Activated T-cell treated with anti-CD3 and anti-CD28 coated beads for 48 hours (primary cell): ENCODE results near the gene CIC.
A peak's percentile ranks its signal among the peaks of the same experiment; 100 is the strongest.

Experiments used
- DNase-seq: peaks from one replicate; pipeline ENCODE4 v3.0.0-alpha.2; 2020; ENCODE audit warnings: low read depth

Gene CIC

DNA sequence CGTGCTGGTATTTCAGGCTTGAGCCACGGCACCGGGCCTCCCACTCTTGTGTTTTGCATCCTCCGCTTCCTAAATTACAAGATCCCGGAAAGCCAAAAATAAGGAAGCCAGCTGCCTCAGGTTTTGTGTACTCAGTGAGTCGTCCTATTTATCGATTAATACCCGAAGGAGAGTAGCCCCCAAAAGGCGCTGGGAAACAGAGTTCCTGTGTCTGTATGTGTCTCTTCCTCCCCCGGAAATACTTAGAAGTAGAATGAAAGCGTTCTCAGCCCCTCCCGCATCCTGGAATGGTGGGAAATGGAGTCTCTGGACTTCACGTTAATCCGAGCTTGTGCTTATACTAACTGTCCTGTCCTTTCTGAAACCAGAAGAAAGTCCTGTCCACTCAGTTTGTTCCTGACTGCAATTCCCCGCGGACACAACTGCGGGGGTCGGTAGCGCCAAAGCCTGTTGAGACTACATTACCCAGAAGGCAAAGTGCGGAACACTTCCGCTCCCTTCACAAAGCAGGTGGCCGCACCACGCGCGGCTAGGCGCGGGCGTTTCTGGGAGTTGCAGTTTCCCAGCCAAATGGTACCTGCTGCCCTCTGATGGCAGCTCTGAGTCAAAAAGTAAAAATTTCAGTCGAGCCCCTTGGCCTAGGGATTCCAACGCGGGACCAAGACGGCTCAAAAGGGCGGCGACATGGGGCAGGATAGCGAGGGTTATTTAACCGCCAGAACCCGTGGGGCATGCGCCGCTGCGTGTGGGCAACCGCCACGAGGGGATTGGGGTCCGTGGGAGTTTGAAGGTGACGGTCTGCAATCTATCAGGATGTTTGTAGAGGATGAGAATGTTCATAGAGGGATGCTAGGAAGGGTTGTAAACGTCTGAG is 24.5 kb upstream of the CIC start:
- peak; percentile 88 for DNase-seq

DNA sequence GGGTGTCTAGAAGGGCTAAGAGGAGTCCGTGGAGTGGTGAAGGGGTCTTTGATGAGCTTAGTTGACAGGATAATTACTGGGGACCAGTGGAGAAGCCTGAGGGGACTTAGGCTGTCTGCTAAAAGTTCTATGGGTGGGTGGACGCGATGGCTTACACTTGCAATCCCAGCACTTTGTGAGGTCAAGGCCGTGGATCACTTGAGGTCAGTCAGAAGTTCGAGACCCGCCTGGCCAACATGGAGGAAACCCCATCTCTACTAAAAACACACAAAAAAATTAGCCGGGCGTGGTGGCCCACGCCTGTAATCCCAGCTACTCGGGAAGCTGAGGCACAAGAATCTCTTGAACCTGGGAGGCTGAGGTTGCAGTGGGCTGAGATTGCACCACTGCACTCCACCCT is 23.8 kb upstream of the CIC start:
- no peak for DNase-seq

DNA sequence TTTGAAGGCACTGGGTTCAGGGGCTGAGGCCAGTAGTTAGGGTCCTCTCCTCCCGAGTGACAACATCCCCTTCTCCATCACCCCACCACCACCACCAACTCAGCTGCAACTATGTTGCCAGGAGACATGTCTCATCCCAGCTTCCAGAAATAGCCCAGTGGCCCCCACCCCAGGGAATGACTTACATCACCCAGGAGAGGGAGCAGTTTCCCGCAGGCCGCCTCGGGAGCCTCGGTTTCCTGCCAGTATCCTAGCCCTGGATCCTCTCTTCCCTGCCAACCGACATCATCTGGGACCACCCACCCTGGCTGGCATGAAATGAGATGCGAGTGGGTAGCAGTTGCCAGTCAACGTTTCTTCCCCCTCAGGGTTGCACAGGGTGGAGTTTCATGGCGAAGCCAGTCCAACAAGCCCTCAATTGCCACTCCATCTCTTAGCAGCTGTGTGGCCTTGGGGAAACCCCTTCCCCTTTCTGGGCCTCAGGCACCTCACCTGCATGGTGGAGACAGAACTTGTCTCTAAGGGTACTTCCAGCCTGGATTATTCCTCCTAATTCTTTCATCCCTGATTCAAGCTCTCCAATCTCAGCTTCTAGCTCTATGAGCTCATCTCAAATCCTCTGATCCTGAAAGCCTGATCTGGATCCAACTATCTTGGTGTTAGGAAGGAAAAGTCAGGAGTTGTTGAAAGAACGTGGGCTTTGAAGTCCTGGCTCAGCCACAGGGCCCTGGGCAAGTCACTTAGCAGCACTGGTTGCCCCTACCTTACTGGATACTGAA is 22.7 kb upstream of the CIC start:
- no peak for DNase-seq

DNA sequence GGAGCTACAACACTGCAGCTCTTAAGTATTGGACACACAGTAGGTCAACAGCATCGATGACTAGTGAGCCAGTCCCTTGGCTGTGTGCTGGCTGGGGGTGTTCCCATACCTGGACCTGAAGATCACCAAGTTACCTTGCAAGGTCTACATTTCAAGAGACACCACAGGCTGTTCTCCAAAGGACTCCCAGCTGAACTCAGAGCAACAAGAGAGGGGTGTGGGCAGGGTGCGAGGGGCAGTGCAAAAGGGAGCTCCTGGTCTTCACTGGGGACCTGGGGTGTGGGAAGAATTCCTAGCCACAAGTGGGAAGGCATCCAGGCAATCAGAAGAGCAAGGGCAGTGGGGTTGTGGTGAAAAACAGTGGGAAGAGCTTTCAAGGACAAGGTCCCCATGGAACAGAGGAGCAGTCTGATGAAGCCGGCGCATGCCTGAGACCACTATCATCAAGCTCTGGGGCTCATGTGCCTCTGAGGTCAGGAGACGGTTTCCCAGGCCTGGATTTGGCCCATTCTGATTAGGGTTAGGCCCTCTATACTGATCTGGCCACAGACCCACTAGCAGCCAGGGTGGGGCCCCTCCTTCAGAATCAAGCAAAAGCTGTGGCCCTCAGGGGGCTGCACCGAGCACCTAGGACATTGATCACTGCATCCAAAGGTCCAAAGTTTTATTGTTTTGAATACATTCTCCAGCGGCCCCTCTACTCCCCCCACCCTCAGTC is 22.0 kb upstream of the CIC start:
- DNase-seq = no peak

DNA sequence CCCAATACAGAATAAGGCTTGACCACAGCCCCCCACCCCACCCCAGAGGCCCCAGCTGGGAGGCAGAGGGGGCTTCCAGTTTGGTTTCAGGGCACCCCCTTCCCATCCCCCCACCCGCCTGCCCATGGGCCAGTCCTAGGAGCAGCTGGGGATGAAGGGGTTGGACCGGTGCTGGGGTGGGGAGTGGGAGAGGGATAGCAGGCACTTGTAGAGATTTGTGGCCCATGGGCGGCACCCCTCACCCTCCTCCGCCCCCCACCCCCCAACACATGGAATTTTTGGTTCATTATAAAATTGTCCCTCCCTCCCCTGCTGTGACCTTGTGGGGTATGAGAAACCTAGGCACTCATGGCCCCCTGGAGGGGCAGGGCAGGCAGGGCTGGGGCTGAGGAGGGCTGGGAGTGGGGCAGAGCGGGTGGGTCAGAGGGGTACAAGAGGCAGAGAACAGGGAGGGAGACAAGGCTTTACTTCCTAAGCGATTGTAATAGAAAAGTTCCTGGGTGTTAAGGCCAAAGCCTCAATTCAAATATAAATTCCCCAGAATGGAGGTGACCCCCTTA is 21.3 kb upstream of the CIC start:
- DNase-seq = no peak

DNA sequence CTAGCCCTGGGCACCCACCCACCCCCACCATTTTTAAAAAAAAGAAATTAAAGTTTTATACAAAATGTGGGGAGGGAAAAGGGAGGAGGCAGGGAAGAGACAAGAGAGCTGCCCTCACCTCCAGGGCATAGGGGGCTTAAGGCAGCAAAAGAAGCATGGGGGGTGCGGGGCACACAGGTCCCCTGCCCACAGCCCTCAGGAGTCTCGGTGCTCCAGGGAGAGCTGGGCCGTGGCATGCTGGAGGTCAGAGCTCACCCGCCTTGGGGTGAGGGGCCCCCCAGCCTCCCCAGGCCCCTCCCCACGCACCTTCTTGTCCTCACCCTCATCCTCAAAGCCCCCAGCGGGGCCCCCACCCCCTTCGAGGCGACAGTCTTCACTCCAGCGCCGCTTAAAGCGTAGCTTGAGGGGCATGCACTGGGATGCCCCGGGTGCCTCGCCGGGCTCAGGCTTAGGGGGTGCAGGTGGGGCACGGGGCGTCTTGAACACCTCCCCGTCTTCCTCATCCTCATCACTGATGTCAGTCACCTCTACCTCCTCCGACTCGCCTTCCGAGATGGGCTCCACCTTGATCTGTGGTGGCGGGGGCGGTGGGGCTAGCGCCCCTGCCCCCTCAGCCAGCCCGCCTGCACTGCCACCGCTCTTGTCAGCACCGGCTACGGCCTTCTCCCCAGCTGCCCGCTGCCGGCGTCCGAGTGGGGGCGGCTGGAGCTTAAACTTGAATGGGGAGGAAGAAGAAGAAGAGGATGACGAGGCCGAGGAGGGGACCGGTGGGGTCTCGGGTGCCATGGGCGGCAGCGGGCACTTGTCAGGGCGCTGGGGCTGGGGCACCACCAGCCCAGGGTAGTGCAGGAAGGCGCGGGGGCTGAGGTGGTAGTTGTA is 20.5 kb upstream of the CIC start:
- DNase-seq = no peak

DNA sequence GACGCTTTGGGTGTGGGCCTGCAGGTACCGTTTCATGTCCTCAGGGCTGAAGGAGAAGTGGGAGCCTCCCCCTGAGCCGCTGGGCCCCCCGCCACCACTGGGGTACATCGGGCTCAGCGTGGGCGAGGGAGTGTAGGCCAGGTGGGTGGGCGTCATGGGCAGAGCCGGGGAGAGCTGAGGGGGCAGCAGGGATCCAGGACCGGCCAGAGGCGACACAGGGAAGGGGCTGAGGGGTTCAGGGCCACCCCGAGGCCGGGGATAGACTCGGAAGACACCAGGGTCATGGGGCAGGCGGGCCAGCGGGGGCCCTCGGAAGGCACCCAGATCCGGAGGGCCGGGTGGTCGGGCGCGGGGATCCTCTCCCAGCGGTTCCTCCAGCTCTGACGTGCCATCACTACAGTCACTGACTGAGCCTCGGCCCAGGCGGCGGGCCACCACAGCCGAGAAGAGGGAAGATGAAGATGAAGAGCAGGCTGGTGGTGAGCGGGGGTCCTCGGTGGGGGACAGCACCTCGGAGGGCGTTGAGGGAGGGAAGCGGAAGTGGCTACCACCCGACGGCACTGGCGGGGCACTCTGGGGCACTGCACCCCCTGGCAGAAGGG is 19.8 kb upstream of the CIC start:
- DNase-seq = no peak

DNA sequence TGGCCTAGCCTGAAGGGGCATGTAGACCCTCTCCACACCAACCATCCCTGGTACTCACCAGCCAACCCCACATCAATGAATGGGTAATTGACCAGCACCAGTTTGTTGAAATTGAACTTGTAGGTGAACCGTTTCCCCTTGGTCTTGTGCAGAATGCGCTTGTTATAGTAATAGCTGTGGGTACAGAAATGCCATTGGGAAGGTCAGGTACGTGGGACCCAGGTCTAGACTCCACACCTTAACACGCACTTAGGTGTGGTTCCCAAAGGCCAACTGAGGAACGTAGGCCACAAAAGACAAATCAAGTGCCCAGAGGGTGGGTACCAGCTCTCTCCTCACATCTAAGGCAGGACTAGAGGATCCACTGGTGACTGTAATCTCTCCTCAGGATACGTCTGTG is 19.3 kb upstream of the CIC start:
- DNase-seq = no peak

DNA sequence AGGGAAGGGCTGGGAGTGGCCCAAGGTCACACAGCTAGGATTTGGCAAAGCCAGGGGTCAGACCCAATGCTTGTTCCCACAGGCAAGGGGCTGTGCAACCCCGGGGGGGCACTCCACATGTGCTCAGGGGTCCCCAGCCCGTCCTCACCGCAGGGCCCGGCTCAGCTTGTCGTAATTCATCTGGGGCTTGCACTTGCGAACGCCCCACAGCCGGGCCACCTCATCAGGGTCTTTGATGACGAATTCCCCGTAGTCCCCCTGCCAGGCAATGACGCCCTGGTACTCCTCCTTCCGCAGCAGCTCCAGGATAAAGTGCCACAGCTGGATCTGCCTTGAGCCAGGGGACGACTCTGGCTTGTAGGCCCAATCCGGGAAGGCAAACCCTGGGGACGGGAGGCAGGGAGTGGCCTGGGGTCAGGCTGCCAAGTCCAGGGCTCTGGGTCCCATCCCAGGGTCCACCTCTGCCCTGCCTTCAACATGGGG is 18.8 kb upstream of the CIC start:
- DNase-seq = no peak

DNA sequence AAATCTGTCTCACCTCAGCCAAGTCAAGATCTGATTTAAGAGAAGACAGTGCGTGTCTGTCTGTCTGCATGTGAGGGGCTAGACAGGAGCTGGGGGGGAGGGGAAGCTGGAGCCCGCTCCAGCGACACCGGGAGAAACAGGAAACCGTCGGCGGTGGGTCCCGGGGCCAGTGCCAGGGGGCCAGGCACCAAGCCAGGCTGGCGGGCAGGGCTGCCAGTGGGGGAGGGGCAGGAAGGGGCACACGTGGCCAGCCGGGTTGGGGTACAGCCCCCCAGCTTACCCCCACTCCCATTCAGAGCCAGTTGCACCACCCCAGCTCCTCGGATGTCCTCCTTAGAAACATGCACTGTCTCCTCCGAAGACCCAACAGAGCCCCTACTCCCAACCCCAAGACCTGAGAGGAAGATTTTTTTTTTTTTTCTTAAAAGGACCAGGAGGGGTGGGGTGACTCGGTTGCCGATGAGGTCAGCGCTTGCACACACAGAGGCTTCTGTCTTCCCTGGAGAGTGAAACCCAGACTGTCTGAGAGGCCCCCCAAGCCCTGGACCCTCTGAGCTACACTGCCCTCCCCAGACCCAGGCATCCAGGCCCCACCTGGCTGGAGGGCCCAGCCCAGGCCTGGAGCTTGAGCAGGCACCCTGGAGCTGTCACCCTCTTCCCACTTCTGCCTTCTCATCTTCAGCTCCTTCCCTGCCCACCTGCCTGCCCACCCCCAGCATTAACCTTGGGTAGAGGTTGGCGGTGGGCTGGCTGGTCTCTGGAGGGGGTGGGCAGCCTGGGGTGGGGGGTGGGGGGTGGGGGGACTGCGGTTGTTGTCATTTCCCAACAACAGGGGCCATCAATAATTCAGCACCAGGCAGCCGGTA is 18.2 kb upstream of the CIC start:
- no peak for DNase-seq

DNA sequence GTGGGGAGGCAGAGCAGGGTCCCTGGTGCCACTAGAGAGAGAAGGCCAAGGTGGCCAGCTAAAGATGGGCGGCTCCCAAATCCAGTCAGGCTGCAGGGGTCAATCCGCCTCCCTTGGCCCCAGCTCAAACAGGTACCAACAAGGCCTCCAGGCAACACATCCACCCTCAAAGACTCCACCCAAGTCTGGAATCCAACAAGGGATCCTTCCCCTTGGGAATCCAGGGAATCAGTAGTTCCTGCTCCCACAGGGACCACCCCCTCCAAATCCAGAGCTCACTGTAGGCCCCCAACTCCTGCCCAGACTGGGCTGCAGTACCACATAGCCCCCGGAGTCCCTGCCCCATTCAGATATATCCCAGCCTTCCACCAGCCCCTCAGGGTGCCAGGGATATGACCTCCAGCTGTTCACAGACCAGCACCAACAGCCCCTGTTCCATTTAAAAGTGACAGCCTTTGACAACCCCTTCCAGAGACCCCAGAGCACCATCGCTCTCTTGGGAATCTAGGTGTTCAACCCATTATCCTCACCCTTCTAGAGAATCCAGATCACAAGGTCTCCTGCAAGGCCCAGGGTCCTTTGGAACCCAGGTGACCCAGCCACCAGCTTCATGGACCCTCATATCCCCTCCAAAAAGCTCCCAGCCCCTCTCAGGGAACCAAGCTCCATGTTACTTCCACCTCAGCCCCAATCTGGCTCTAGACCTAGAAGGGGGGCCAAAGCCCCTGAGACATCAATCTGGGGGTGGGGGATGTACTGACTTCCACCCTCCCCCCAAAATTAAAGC is 17.3 kb upstream of the CIC start:
- DNase-seq = no peak

DNA sequence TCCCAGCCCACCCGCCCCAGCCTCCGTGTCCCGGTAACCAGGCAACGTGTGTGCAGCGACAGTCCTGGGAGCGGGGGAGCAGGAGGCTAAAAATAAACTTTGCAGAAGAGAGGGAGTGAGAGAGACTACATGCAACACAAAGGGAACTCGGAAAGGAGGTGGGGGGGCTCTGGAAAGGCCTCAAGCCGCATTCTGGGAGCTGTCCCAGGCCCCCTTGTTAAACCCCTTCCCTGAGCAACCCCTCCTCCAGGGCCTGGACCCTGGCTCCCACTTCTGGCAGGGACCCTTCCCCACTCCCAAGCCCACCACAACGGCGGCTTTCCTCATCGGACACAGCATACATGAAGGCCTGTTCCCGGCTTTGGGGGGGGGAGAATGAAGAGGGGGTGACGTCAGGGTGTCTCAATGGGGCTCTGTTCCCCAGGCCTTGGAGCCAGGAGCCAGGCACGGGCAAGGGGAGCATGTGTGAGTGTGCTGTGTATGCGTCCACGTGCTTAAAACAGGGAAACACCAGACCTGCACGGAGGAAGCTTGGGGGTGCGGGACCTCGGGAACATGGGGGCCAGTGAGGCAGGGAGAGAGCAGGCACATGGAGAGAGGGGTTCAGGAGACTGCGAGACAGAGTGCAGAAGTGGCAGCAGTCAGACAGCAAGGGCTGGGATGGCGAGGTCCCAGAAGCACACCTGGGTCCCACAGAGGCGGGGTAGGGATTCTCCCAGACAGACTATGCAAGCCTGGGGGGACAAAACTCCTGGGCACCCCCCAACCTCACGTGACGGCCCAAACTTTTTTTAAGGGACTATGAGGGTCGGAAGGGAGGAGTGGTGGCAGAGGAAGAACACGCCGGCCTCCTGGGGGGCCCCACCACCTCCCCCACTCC is 16.4 kb upstream of the CIC start:
- no peak for DNase-seq

DNA sequence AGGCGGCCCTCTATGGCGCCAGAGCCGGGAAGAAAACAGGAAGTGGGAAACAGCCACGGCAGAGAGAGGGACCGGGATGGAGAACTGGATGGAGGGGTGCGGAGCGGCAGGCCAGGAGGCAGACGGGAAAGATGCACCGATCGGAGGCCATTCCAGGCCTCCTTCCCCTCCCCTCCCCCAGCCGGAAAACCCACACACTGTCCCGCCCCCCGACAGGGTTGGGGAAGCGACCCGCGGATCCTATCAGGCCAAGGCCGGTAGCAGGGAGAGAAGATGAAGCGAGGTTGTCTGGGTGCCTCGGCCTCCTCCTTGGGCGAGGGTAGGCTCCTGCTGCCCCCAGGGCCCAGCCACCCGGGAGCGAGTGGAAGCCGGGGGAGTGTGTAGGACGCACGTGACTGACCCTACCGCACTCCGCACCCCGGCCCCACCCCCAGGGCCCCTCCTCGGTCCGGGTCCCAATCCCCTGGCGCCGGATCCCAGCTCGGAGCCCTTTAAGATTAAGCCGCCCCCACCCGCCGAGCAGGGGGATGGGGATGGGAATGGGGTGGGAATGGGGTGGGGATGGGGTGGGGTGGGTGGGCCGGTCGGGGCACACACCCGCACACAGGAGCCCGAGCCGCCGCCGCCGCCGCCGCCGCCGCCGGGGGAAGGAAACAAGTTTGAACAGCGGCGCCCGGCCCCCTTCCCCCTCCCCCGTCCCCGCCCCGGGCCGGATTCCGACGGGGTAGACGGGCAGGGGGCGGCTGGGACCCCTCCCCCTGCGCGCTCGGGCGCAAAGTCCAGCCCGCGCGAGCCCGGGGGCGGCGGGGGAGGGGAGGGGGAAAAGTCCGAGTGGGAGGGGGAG is 15.6 kb upstream of the CIC start:
- DNase-seq = peak; percentile 58

DNA sequence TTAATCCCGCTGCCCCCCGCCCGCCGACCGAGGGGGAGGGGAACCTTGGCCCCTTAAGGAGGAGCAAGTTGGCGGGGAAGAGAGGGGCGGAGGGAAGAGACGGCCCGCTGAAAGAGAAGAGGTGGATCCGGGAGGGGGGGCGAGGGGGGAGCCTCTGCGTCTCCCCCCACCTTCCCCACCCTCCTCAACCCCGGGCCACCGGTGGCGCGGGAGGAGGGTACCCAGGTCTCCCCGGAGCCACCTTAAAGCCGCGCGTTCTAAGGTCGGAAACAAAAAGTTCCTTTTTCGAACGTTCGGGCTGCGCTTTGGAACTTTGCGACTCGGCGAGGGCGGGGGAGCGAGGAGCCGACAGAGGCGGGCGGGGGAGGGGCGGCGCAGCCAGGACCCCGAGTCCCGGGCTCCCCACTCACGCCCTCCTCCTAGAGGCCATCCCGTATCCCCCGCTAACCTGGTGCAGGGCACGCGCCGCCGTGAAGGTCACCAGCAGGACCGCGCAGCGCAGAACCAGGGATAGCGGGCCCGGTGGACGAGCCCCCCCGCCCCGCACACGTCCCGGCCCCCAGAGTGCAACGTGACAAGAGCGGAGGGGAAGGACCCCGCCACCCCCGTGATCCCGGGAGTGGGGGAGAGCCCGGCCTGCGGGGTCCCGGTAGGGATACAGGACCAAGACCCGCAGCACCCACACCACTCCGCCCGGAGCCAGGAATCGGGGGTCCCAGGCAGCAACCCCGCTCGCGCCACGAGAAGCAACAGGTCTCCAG is 14.8 kb upstream of the CIC start:
- peak; percentile 65 for DNase-seq

DNA sequence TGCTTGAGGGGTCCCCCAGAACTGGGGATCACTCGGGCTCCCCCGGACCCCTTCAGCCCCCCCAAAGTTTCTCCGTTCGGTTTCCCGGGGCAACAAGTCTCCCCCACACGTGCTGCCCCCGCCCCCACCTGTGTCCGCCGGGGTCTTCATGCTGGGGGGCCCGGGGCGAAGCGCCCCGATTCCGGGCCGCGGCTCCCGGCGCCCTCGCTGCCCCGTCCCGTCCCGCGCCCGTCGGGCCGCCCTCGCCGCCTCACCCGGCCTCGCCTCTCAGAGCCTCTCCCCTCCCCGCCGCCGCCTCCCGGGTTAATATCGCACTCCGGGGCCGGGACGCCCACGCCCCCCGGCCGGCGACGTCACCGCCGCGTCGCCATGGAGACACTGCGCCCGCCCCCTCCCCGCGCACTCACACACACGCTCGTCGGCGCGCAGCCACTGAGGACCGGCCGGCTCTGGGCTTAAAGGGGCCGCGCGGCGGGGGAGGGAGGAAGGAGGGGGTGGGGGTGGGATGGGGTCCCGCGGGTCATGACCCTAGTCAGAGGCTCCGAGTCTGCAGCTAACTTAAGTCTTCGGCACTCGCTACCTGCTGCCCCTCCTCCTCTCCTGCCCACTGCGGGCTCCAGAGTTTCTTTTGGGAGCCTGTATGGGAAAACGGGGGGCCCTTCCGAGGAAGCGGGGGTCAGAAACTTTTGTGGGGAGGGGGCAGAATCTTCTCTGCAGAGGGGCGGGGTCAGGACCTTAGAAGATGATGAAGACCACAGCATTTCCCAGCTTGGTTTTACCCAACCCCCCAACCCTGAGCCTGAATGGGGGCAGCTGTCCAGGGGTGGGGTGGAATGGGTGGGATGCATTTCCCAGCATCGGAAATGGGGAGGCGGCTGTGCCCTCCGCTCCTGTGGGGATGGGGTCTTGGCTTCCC is 13.9 kb upstream of the CIC start, which contains the start of gene ERF:
ERF (minus strand) TSS at position 279 of the 916 bp plus-strand sequence; CDS start at position 150, 129 bp downstream.
- peak; percentile 93 for DNase-seq
